D721Med (cell line): ENCODE data around the gene RPRD1B.

Source experiments
- DNase-seq: peaks from one replicate; pipeline ENCODE4 v3.0.0; 2011; ENCODE audit warnings: low spot score; ENCODE audit not compliant: insufficient read length
- FAIRE-seq: peaks from 2 replicates; lab custom pipeline; 2011; peaks lifted over from hg19 to GRCh38; lab: Jason Lieb, UNC
- CTCF ChIP-seq: IDR thresholded peaks from 2 replicates; pipeline ENCODE4 v1.5.1; 2012; ENCODE audit warnings: mild to moderate bottlenecking, control low read depth; ENCODE audit not compliant: insufficient read depth; ENCODE audit errors: missing control alignments

Gene RPRD1B

GRCh38 chr20:38115896-38116295 is 82.3 kb downstream of the RPRD1B start:
- FAIRE-seq (no peak), DNase-seq (no peak)
- no peak for TF ChIP-seq CTCF

GRCh38 chr20:38116409-38117165 is 83.0 kb downstream of the RPRD1B start:
- no peak for FAIRE-seq
- TF ChIP-seq CTCF, result no peak

GRCh38 chr20:38117205-38117604 is 83.7 kb downstream of the RPRD1B start:
- no peak for TF ChIP-seq CTCF
- no peak for FAIRE-seq

More at GRCh38 chr20:38116409-38117165, 83.0 kb downstream of the RPRD1B start:
- DNase-seq, result no peak

GRCh38 chr20:38117635-38118034 is 84.1 kb downstream of the RPRD1B start:
- no peak for FAIRE-seq
- DNase-seq, result no peak
- no peak for TF ChIP-seq CTCF

More at GRCh38 chr20:38117205-38117604, 83.7 kb downstream of the RPRD1B start:
- no peak for DNase-seq

GRCh38 chr20:38119446-38119845 is 85.9 kb downstream of the RPRD1B start:
- no peak for TF ChIP-seq CTCF
- DNase-seq (no peak), FAIRE-seq (no peak)

- FAIRE-seq (no peak), DNase-seq (no peak)
- TF ChIP-seq CTCF, result no peak
These were observed 87.1 kb downstream of the RPRD1B start for GRCh38 chr20:38120625-38120988.

GRCh38 chr20:38121741-38122140 is 88.2 kb downstream of the RPRD1B start:
- FAIRE-seq (no peak), DNase-seq (no peak)
- TF ChIP-seq CTCF, result no peak
